ENCODE measurements around the gene MDGA2.
"Not testable (repeated sequence)": the region's sequence is repeated elsewhere in the genome, so short reads cannot be mapped to it uniquely, and the experiment has no call there.

Gene MDGA2

DNA sequence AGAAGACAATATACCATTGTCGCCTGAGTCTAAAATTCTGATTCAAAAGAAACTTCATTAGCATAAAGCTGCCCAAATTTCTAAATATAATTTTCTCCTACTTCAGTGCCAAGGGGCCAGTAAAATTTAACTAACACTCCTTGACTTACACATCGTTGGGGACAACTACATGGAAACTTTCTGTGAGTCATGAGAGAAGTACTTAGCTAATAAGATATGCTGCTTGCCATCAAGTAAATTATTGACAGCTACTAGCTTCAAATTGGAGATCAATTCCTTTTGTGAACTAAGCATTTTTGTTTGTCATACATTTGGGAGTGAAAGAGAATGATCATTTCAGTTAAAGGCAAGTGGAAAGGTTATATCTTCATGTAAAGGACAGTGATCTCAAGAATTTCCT is 373.3 kb downstream of the MDGA2 start:
- DNase-seq, result no peak

DNA sequence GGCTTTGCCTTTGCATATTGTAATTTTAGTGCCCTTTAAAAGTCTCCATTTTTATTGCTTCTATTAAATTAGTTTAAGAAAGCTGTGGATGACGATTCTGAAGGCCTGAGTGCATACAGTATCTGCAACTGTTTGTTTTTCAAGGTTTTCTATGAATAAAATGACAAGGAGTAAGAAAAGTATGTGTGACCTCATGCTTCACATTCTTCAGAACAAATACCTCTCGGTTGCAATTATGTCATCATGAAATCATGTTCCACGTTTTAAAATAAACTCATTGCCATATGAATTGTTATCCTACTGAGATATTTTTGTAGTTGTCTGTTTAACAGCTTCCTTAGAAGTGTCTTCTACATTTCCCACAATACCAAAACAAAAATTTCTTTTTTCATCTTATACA is 374.6 kb downstream of the MDGA2 start:
- no peak for DNase-seq

DNA sequence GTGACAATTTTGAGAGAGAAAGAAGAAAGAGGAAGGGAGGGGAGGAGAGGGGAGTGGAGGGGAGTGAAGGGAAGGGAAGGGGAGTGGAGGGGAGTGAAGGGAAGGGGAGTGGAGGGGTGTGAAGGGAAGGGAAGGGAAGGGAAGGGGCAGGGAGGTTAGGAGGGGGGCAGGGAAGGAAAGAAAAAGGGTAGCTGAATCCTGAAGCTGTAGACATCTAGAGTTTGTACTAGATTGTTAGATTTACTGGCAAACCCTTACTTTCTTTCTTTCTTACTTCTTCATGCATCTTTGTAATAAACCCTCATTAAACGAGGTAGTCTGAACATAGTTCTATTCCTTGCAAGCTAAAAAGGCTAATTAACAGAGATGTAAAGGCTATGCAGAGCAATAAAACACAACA is 378.0 kb downstream of the MDGA2 start:
- no peak for DNase-seq

DNA sequence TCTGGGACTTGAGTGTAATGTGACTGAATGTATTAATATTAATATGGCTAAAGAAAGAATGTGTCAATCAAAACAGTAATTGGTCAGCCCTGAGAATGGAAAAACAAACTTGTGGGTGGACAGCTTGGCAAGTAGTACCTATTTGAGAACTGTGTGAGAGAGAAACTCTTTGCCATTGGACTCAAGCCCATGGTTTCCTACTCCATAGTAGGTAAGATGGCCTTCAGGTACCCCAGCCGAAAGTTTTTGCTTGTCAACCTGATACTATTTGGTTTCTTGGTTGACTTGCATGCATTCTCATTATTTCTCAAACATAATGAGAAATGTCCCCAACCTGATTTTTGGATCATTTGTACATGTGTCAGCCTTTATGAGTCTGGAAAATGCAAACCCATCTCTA is 391.1 kb downstream of the MDGA2 start:
- no peak for DNase-seq

DNA sequence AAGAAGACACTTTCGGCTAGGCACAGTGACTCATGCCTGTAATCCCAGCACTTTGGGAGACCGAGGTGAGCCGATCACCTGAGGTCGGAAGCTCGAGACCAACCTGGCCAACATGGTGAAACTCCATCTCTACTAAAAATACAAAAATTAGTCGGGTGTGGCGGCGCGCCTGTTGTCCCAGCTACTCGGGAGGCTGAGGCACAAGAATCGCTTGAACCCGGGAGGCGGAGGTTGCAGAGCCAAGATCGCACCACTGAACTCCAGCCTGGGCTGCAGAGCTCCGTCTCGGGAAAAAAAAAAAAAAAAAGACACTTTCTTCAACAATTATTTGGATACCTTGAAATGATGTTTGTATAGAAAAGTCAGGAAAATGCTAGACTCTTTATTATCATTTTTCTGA is 393.6 kb downstream of the MDGA2 start:
- DNase-seq, result not testable (repeated sequence)

DNA sequence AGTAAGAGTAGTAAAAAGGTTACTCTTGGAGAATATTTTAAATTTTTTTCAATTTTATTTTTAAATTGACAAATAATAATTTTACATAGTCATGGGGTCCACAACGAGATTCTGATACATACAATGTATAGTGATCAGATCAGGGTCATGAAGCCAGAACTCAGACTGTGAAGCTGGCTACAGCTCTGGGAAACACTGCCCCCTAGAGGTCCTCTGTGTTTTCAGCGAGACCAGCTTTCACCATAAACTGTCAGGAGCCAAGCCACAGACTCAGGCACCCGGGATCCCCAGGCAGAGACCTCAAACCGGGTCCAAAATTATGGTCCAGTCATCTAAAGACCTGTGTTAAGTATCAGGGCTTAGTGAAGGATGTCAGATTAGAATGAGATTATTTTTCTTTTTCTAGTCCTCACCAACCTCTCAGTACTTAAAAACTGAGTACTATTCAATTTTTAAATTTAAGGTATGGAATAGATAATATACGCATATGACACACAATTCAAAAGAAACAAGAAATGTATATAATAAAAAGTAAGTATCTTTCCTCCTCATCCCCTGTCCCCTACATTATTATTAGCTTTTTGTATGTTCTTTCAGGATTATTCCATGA is 397.1 kb downstream of the MDGA2 start:
- peak in 1 of 2 donors; percentile 0 for DNase-seq

DNA sequence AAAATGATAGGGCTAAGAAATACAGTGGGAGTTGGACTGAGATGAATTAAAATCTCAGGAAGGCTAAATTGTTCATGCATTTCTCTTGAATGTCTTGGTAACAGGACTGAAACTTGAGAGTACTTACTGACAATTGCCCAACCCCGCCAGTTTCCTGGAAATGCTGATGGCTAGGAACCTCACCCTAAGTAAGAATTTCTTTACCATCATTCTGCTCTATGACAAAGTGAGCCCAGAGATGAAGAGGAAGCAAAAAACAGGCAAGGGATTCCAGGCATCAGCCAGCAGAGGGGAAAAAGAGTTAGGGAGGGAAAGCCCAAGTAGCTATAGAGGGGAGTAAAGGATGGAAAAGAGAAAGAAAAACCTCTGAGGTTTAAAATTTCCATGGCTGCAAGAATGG is 397.7 kb downstream of the MDGA2 start:
- no peak for DNase-seq

DNA sequence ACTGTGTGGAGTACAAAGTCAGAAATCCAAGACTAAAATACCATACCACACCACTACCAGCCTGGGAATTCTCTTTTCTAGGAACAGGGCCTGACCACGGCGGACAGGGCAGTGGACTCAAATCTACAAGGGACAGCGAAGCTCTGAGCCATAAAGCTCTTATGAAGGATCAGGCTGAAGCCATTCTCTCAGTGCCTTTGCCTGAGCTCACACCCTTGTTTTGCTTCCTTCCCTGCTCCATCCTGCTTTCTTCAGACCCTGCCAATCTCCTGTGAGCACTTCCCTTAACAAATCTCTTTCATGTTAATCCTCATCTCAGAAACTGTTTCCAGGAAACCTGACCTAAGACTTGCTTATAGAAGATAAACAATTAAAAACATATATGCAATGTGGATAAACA is 398.5 kb downstream of the MDGA2 start:
- DNase-seq, result no peak

DNA sequence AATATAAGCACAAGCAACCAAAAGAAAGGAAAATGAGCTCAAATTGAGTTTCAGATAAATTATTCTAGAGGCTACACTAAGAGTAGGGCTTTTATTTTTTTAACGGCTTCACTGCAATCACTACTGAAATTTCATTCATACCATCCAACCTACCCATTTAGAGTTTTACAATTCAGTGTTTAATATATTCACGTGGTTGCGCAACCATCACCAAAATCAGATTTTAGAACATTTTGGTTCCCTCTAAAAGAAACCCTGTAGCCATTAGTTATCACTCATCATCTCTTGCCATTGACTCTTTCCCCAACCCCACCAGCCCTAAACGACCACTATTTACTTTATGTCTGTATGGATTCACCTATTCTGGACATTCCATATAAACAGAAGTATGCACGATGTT is 401.5 kb downstream of the MDGA2 start:
- no peak for DNase-seq

DNA sequence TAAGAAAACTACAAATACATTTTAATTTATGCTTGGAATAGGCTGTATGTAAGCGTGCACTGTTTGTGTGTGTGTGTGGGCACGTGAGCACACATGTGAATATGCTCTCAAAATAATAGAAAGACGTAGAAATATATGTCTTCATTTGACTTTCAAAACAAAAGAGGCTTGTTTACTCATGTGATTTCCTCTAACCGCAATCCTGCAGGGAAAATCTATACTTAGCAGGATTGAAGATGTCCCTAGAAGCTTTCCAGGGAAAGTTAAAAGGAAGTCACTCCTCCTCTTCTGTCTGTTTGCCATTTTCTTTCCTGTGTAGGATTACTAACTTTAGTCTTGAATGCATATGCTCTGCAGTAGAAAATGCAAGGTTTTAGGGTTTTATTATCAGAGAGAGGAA is 404.7 kb downstream of the MDGA2 start:
- DNase-seq, result no peak

DNA sequence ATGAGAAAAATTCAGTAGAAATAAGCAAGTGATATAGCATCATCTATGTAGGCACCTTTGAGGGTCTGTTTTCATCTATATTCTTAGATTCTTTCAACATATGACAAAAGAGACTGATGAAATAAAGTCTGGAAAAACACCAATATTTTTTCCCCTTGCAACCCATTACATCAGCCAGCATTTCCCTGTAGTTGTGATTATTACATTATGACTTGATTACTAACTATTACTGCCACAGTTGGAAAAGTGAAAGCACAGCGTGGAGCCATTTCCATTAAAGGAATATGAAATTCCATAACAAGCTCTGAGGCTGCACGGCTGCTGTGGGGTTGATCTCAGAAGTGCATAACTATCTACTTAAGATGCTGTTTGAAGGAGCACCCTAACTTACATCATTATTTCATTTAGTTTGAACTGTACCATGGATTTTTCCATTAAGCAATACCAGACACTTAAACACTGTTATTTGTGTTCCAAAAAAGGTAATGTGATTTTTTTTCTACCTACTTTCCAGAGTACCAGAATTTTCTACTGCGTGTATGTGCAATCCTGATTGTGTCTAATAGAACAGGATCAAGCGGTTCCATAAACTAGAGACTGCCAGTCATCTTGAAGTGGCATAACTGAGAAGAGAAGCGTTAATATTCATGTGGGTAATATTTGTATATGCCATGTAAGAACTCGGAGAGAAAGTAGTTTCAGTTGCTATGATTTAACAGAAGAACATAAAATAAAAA is 405.5 kb downstream of the MDGA2 start:
- no peak for DNase-seq

DNA sequence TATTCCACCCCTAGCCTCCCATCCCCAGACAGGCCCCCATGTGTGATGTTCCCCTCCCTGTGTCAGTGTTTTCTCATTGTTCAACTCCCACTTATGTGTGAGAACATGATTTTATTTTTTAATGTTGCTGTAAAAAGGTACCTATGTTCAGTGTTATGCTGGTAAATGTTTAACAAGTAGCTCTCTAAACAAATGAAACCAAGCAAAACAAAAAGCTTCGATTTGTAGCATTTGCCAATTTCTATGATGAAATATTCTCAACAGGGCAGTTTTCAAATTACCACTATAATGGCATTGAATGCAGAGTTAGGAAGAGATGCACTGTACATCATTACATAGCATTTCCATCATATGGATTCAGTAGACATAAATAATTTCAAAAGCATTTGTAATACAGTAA is 410.6 kb downstream of the MDGA2 start:
- no peak for DNase-seq

DNA sequence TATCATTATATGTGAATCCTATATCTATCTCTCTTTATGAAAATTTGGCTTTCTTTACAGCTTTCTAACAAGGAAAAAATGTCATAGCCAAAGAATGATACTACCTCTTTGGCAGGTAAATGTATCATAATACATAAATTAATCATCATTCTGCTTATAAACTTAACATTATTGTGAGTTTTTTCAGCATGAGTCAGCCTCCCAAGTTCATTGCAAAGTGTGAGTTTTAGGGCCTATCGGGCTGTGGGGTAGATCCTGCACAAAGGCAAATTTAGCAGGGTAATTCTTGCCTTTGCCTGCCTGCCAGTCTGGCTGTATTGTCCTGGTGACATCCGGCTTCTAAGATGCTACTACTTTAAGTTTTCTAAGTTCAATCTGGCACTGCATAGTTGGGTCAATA is 412.6 kb downstream of the MDGA2 start:
- no peak for DNase-seq

DNA sequence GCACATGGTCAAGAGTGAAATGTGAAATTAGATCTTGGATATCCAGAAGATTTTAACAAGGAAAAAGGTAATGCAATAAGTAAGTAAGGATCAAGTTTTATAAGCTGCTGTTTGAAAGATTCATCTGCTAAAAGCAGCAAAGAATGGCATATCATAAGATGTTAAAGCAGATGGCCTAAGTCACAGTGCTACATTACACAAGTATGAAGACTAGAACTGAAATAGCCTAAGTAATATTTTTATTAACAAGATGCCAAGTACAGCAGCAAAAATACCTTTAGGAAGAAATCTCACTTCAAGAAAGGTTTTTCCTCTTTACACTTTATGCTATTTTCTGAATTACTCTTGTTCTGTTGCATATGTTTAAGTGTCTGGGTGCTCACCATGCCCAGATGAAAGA is 414.1 kb downstream of the MDGA2 start:
- DNase-seq, result no peak

DNA sequence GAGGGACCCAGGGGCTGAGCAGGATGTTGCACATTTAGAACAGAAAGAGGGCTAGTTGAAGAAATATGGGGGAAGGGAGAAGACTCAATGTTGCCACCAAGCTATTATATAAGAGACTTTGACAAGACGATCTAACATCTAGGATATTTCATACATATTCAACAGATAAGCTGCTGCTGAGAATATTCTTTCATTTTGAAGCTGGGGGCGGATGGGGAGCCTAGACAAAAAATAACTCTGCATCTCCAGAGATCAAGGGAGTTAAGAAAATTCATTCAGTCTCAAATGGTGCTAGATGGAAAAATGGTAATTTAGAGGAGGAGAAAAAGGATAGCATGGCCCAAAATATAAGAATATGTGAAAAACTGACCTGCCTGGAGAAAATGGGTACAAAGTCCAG is 415.6 kb downstream of the MDGA2 start:
- DNase-seq, result no peak

DNA sequence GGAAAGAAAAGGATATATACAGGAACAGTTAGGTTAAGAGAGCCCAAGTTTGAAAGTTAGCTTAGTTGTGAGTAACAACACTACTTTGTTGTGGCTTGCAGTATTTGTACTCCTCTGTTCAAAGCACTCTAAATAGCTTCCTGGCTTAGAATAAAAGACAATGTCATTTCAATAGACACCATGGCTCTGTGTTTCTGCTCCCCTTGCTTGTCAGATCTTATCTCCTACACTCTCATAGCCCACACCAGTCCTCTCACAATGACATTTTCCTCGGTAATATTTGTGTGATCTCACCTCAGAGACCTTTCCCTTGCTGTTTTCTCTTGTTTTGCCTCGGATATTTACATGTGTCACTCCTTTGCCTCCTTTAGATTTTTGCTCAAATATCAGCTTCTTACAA is 418.4 kb downstream of the MDGA2 start:
- no peak for DNase-seq

DNA sequence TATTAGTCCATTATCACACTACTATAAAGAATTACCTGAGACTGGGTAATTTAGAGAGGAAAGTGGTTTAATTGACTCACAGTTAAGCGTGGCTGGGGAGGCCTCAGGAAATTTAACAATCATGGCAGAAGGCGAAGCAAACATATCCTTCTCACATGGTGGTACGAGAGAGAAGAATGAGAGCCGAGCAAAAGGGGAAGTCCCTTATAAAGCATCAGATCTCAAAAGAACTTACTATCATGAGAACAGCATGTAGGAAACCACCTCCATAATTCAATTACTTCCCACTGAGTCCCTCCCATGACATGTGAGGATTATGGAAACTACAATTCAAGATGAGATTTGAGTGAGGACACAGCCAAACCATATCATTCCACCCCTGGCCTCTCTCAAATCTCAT is 422.6 kb downstream of the MDGA2 start:
- no peak for DNase-seq

DNA sequence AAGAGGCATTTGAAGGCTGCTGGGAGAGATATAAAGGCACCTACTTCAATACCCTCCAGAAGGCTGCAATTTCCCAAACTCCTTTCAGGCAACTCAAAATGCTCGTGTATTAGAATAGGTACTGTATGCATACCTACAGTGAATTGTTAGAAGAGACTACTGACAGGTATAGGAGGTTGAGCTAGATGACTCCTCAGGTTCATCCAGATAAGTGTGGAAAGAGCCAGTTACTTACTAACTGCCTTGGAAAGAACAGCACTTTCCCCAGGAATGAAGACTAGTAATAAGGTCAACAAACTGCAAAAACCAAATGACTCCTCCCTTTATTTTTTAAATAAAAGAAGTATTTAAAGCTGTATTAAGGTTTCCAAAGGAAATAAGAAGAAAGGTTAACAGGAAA is 429.0 kb downstream of the MDGA2 start:
- no peak for DNase-seq

DNA sequence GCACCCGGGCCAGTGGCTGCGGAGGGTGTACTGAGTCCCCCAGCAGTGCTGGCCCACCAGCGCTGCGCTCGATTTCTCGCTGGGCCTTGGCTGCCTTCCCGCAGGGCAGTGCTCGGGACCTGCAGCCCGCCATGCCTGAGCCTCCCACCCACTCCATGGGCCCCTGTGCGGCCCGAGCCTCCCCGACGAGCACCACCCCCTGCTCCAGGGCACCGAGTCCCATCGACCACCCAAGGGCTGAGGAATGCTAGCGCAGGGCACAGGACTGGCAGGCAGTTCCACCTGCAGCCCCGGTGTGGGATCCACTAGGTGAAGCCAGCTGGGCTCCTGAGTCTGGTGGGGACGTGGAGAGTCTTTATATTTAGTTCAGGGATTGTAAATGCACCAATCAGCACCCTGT is 432.8 kb downstream of the MDGA2 start:
- DNase-seq, result not testable (repeated sequence)

DNA sequence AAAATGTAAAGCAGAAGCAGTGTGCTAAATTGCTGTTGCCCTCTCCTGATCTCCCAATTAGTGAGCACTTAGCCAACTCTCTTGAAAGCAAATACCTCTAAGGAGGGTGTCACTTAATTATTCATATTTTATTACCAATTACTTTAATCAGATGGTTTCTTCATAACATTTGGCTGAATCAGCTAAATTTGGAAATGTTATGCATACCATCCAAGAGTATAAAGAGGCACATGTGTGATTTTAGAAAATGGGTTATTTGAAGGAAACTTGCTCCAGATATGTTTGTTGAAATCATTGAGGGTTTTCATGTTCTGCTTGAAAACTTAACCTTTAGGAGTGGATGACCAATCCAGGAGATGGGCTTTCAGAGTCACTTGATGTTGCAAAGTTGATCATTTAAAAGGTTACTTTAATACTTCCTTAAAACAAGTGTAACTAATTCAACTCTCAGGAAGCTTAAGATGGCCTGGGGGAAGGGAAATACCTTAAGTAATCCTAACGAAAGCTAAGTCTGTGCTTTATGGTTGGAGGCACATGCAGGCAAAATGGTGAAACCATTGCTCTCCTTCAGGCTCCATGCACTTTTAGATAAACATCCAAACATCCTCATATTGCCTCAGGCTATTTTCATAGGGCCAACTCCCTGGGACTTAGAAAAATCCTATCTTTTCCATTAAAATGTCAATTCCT is 434.5 kb downstream of the MDGA2 start:
- DNase-seq, result no peak

DNA sequence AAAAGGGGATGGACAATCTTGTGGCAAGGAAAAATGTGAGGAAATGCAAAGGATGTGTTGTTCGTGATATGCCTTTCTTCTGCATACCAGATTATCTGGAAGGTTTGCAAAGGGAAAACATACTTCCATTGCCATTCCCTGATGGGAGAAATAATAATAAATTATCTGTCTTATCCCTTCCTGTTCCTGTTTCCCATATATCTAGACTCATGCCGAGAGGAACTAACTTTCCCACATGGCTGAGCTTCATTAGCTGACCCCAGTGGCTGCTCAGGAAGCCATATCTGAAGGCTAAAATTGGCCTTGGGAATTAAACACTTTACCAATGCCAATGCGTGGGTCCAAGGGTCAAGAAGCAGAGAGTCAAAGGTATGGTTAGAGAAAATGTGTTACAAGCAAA is 439.8 kb downstream of the MDGA2 start:
- no peak for DNase-seq

DNA sequence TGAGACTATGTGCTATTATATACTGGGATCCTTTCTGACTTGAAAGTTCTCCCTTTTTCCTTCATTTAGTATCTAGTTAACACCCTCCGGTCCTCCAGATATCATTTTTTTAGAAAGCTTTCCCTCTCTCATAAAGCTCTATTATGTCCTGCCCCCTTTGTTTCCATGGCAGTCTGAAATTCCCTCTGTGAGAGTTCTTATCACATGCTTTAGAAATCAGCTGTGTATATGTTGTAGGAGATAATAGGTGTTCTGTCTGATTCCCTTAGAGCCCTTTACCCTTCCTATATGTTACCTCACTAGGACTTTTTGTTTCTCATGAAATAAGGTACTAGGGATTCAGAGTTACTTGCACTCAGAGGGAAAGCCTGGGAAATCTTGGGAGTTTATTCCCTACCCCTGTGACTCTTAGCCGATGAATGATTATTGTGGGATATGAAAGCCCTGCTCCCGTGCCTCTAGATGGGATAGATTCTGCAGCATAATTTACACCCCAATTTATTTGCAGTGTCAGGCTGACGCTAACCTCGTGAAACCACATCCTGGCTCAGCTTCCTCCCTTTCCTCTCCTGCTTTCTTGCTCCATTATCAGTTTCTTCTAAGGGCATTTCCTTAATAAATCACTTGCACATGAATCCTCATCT is 448.4 kb downstream of the MDGA2 start:
- no peak for DNase-seq

DNA sequence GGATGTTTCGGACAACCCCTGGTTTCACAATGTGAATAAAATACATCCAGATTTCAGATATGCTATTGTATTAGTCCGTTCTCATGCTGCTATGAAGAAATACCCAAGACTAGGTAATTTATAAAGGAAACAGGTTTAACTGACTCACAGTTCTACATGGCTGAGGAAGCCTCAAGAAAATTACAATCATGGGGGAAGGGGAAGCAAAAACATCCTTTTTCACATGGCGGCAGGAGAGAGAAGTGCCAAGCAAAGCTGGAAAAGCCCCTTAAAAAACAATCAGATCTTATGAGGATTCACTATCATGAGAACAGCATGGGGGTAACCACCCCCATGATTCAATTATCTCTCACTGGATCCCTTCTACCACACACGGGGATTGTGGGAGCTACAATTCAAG is 451.7 kb downstream of the MDGA2 start:
- no peak for DNase-seq

DNA sequence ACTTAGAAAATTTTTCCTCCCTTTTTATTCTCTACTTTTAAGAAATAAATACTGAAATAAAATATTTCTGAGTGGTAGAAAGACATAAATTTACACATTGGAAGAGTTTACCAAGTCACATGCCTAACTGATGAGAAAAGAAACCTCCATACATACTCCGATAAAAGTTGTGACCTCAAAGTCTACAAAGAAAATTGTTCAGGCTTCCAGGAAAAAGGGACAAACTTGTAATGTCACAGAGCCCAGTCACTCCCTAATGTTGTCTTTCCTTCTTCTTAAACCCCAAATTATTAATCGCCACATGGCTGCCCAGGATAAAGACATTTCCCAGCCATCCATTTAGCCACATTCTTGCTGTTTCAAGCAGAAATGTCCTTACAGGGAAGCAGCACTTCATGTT is 455.3 kb downstream of the MDGA2 start:
- no peak for DNase-seq
